IMR-90 (cell line): Measurements from ENCODE around the gene LRRTM3. TPM values are rescaled to one million over a fixed set of nuclear protein-coding genes. Genes with fewer than 3 reads are reported as not detected.

Experiments
- ATAC-seq: fragments of 200-7000 bp; cut with Tn5 transposase; 2 replicates; pipeline ENCODE4 v1.9.1; 2020; ENCODE audit warnings: low read depth, mild to moderate bottlenecking, moderate library complexity
- BruUV-seq: library from RNA; stranded (reverse); fragments of 400-500 nt; replicated peaks from 2 replicates; lab custom pipeline; 2021; lab: Mats Ljungman, UMichigan
- CTCF ChIA-PET: fragments of 300-600 bp; formaldehyde crosslinking; extraction: SDS; loops from one replicate; lab custom pipeline; 2021; ENCODE audit warnings: antibody characterized with exemption; lab: Yijun Ruan, JAX
- POLR2A ChIA-PET: fragments of 300-600 bp; sonication (Branson Sonifier 250); formaldehyde crosslinking; loops from one replicate; lab custom pipeline; 2022; ENCODE audit warnings: antibody characterized with exemption; ENCODE audit not compliant: unreplicated experiment; lab: Charles Lee
- DNase-seq: peaks from one replicate; pipeline ENCODE4 v3.0.0; 2013
- H2AFZ ChIP-seq: replicated peaks from 2 replicates; pipeline ENCODE3; 2013; ENCODE audit warnings: low read length, mild to moderate bottlenecking; ENCODE audit not compliant: poor library complexity
- H2AK5ac ChIP-seq: 2 replicates; pipeline ENCODE4 v1.6.1; 2013; ENCODE audit warnings: low read depth, low read length, inconsistent platforms
- H2AK9ac ChIP-seq: replicated peaks from 2 replicates; pipeline ENCODE3; 2013; ENCODE audit warnings: mild to moderate bottlenecking, low read depth, low read length, moderate library complexity; ENCODE audit not compliant: poor library complexity
- H2BK120ac ChIP-seq: 2 replicates; pipeline ENCODE4 v1.6.1; 2013; ENCODE audit warnings: low read depth, low read length, inconsistent platforms
- H2BK15ac ChIP-seq: 3 replicates; pipeline ENCODE4 v1.6.1; 2013; ENCODE audit warnings: low read depth, low read length, inconsistent platforms
- H2BK20ac ChIP-seq: 2 replicates; pipeline ENCODE4 v1.6.1; 2013; ENCODE audit warnings: low read depth, mild to moderate bottlenecking, inconsistent platforms, low read length, moderate library complexity
- H2BK5ac ChIP-seq: 2 replicates; pipeline ENCODE4 v1.6.1; 2013; ENCODE audit warnings: mild to moderate bottlenecking, low read depth, low read length, inconsistent platforms; ENCODE audit not compliant: poor library complexity, severe bottlenecking
- H3K14ac ChIP-seq: replicated peaks from 2 replicates; pipeline ENCODE4 v1.6.1; 2013; ENCODE audit warnings: low read depth, low read length, inconsistent platforms
- H3K18ac ChIP-seq: 2 replicates; pipeline ENCODE4 v1.6.1; 2013; ENCODE audit warnings: low read depth, low read length, control low read depth
- H3K23ac ChIP-seq: 2 replicates; pipeline ENCODE4 v1.6.1; 2013; ENCODE audit warnings: low read depth, low read length, inconsistent platforms
- H3K27ac ChIP-seq: 2 replicates; pipeline ENCODE4 v1.5.1; 2013; ENCODE audit warnings: mild to moderate bottlenecking, control low read depth, low read length; ENCODE audit not compliant: insufficient read depth
- H3K27me3 ChIP-seq: 2 replicates; pipeline ENCODE4 v1.6.1; 2013; ENCODE audit warnings: low read length; ENCODE audit not compliant: control insufficient read depth, insufficient read depth
- H3K36me3 ChIP-seq: 2 replicates; pipeline ENCODE4 v1.6.1; 2013; ENCODE audit warnings: low read length, mixed read lengths; ENCODE audit not compliant: control insufficient read depth, insufficient read depth
- H3K4ac ChIP-seq: 2 replicates; pipeline ENCODE4 v1.6.1; 2013; ENCODE audit warnings: low read depth, low read length, inconsistent platforms
- H3K4me1 ChIP-seq: 2 replicates; pipeline ENCODE4 v1.6.1; 2013; ENCODE audit warnings: low read length, mixed read lengths; ENCODE audit not compliant: control insufficient read depth, insufficient read depth
- H3K4me2 ChIP-seq: 2 replicates; pipeline ENCODE4 v1.6.1; 2013; ENCODE audit warnings: low read depth, mild to moderate bottlenecking, control low read depth, low read length, moderate library complexity
- H3K4me3 ChIP-seq: 2 replicates; pipeline ENCODE4 v1.5.1; 2013; ENCODE audit warnings: low read depth, mild to moderate bottlenecking, control low read depth, low read length, moderate library complexity; ENCODE audit not compliant: insufficient read depth
- H3K56ac ChIP-seq: 2 replicates; pipeline ENCODE4 v1.6.1; 2013; ENCODE audit warnings: low read length, inconsistent platforms; ENCODE audit not compliant: insufficient read depth; ENCODE audit errors: extremely low read depth
- H3K79me1 ChIP-seq, 2 experiments: 2 replicates each; pipeline ENCODE4 v1.6.1; 2013; ENCODE audit warnings: low read length in 2 of 2, inconsistent platforms in 1 of 2, low read depth in 1 of 2
- H3K9ac ChIP-seq: 2 replicates; pipeline ENCODE4 v1.6.1; 2013; ENCODE audit warnings: low read depth, low read length, control low read depth
- H3K9me1 ChIP-seq: 2 replicates; pipeline ENCODE4 v1.6.1; 2013; ENCODE audit warnings: low read length, inconsistent platforms; ENCODE audit not compliant: insufficient read depth
- H3K9me3 ChIP-seq: 2 replicates; pipeline ENCODE4 v1.6.1; 2013; ENCODE audit warnings: low read length; ENCODE audit not compliant: control insufficient read depth, insufficient read depth
- H4K20me1 ChIP-seq: 2 replicates; pipeline ENCODE4 v1.6.1; 2013; ENCODE audit warnings: low read length, inconsistent platforms; ENCODE audit not compliant: insufficient read depth
- H4K5ac ChIP-seq: 2 replicates; pipeline ENCODE4 v1.6.1; 2013; ENCODE audit warnings: mild to moderate bottlenecking, low read depth, low read length, control low read depth
- H4K8ac ChIP-seq, 2 experiments: 2 replicates each; pipeline ENCODE4 v1.6.1; 2013; ENCODE audit warnings: low read depth in 2 of 2, low read length in 2 of 2, control low read depth in 1 of 2, inconsistent platforms in 1 of 2
- H4K91ac ChIP-seq: 2 replicates; pipeline ENCODE4 v1.6.1; 2013; ENCODE audit warnings: low read depth, low read length, inconsistent platforms; ENCODE audit not compliant: insufficient read depth
- MAFK ChIP-seq: IDR thresholded peaks from 2 replicates; pipeline ENCODE4 v1.6.1; 2012; ENCODE audit warnings: low read depth, low read length, improper control_type of control experiment
- MXI1 ChIP-seq: IDR thresholded peaks from 2 replicates; pipeline ENCODE4 v1.6.1; 2012; ENCODE audit warnings: low read depth, mild to moderate bottlenecking, low read length, moderate library complexity, borderline replicate concordance
- NFE2L2 ChIP-seq: fragments of 150-350 bp; IDR thresholded peaks from 2 replicates; pipeline ENCODE4 v1.6.1; 2016; ENCODE audit warnings: low read depth, mild to moderate bottlenecking, low read length
- POLR2A ChIP-seq: IDR thresholded peaks from 2 replicates; pipeline ENCODE4 v1.6.1; 2012; ENCODE audit warnings: mild to moderate bottlenecking, low read depth, low read length
- SMC3 ChIP-seq: fragments of 150-350 bp; IDR thresholded peaks from 2 replicates; pipeline ENCODE4 v1.6.1; 2016; ENCODE audit warnings: low read depth, mild to moderate bottlenecking, antibody characterized with exemption, low read length, moderate library complexity
- dilution Hi-C: fragments of 300-500 bp; cut with HindIII; formaldehyde crosslinking; loops from one replicate; pipeline ENCODE4 v1.14.3; 2018; ENCODE audit warnings: low sequenced_read_pairs; ENCODE audit not compliant: unreplicated experiment
- in situ Hi-C: fragments of 300-500 bp; cut with MboI; formaldehyde crosslinking; loops from 3 replicates; pipeline ENCODE4 v1.14.3; 2019; ENCODE audit warnings: low sequenced_read_pairs, inconsistent platforms, mixed read lengths
- intact Hi-C: fragments of 100-400 bp; cut with micrococcal nuclease; formaldehyde crosslinking; loops from 2 replicates; pipeline ENCODE4 v1.10.0; 2022
- polyA plus RNA-seq, 3 experiments: library from polyadenylated mRNA; depleted of rRNA; stranded (reverse); fragments of >200 nt; gene quantifications; 2 replicates each; pipeline ENCODE4 v1.2.3, GENCODE V29; 2012; ENCODE audit warnings: low replicate concordance in 1 of 3
- total RNA-seq: library from RNA; depleted of rRNA; stranded (reverse); fragments of >200 nt; gene quantifications from 2 replicates; pipeline ENCODE4 v1.2.3, GENCODE V29; 2012
- TF ChIP-seq, protein P1 (sequence below): conservative IDR thresholded peaks from 2 replicates; pipeline ENCODE4 v1.5.1; 2012; ENCODE audit warnings: mild to moderate bottlenecking, low read depth, low read length, improper control_type of control experiment

The LRRTM3 gene
- total and polyA plus RNA-seq, 2 of the 4 experiments (the other 2 are of a cell fraction) = under 0.01 TPM; not detected in 1

DNA sequence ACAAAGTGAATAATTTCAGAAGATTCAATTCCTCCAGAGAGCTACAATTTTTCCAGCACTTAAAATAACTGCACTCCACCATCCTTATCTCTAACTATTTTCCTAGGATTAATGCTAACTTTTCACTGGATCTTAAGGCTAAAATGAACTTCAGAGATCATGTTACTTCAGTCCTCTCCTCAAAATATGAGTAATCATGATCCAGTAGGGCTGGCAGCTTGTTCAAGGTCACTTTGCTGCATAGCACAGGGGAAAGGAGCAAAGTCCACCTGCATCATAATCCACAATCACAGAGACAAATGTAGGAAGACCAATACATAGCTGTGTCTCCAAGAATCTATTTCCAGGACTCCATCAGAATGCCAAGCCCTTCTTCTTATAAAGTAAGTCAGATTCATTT, 150.3 kb downstream of the LRRTM3 start:
- H3K23ac ChIP-seq = no peak overlapping the region
- CTCF ChIA-PET = no interaction called here
- no peaks in the 10 kb centered on the region for H3K36me3 ChIP-seq
- intact Hi-C loops (no loop called here), in situ Hi-C loops (no loop called here), dilution Hi-C loops (no loop called here)
- H3K4me3 ChIP-seq = no peak overlapping the region
- POLR2A ChIA-PET = no interaction called here
- H3K56ac ChIP-seq = no peak overlapping the region
- H4K8ac ChIP-seq = no peak overlapping the region
- H3K4me2 ChIP-seq = no peak overlapping the region
- H3K9me3 ChIP-seq = no peaks in the 10 kb centered on the region
- no peak for ATAC-seq
- H2AK9ac ChIP-seq = no peak overlapping the region
- H3K79me1 ChIP-seq = no peaks in the 10 kb centered on the region
- H4K5ac ChIP-seq = no peak overlapping the region
- no peak overlapping the region for H2BK15ac ChIP-seq
- no peak overlapping the region for H3K14ac ChIP-seq
- H2AFZ ChIP-seq = no peak overlapping the region
- no peak overlapping the region for H4K91ac ChIP-seq
- H2BK5ac ChIP-seq = no peak overlapping the region
- no peaks in the 10 kb centered on the region for H3K27me3 ChIP-seq
- H3K9me1 ChIP-seq = no peaks in the 10 kb centered on the region
- H3K27ac ChIP-seq = no peak overlapping the region
- H3K4ac ChIP-seq = no peak overlapping the region
- no peaks in the 10 kb centered on the region for H4K20me1 ChIP-seq
- H2BK120ac ChIP-seq = no peak overlapping the region
- BruUV-seq = no TSS peak
- no peaks in the 10 kb centered on the region for H3K4me1 ChIP-seq
- no peak overlapping the region for H2AK5ac ChIP-seq
- H2BK20ac ChIP-seq = no peak overlapping the region
- no peak for DNase-seq
- H3K9ac ChIP-seq = no peak overlapping the region
- TF ChIP-seq SMC3 (no peak), MXI1 (no peak), NFE2L2 (no peak), POLR2A (no peak), MAFK (no peak)
- TF ChIP-seq, protein P1, sequence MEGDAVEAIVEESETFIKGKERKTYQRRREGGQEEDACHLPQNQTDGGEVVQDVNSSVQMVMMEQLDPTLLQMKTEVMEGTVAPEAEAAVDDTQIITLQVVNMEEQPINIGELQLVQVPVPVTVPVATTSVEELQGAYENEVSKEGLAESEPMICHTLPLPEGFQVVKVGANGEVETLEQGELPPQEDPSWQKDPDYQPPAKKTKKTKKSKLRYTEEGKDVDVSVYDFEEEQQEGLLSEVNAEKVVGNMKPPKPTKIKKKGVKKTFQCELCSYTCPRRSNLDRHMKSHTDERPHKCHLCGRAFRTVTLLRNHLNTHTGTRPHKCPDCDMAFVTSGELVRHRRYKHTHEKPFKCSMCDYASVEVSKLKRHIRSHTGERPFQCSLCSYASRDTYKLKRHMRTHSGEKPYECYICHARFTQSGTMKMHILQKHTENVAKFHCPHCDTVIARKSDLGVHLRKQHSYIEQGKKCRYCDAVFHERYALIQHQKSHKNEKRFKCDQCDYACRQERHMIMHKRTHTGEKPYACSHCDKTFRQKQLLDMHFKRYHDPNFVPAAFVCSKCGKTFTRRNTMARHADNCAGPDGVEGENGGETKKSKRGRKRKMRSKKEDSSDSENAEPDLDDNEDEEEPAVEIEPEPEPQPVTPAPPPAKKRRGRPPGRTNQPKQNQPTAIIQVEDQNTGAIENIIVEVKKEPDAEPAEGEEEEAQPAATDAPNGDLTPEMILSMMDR = no peak
- no peak overlapping the region for H3K18ac ChIP-seq
